Measurements from ENCODE around the gene CRYBB3.

DNA sequence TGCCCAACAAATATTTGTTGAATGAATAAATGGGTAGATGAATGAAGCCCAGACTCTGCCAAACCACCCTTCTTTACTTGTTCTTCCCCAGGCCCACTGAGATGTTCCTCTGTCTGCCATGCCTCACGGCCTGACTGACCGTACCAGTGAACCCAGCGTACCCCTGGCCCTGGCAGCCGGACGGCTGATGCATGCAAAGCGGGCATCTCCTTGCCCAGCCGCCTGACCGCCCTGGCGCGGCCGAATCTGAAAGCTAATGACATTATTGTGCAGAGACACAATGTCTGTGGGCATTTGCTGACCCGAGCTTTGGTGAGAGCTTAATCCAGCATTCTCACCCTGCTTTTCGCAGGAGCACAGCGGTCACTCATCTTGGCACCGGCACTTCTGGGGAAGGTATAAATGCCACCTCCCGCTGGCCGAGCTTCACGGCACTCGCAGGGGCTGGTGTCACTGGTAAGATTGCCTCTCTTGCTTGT lies 19.6 kb downstream of the CRYBB3 start, which contains the start of gene CRYBB2:
- TF ChIP-seq ATF7 (IDR thresholded peaks at IDR 0.05) = no peak
- no peak for TF ChIP-seq POLR2A (conservative IDR thresholded peaks at IDR 0.05)
- TF ChIP-seq POLR2AphosphoS5 (IDR thresholded peaks at IDR 0.05; ENCODE audit: control insufficient read depth, insufficient read depth, low read depth, low read length) = no peak

Data from K562 (cell line).